Measurements from ENCODE around the gene FAM174C. TPM values are rescaled to one million over a fixed set of nuclear protein-coding genes. Genes with fewer than 3 reads are reported as not detected.
"Not testable (repeated sequence)": the region's sequence is repeated elsewhere in the genome, so short reads cannot be mapped to it uniquely, and the experiment has no call there.

Gene FAM174C
- total RNA-seq, 1 donor = 30.7 TPM

DNA sequence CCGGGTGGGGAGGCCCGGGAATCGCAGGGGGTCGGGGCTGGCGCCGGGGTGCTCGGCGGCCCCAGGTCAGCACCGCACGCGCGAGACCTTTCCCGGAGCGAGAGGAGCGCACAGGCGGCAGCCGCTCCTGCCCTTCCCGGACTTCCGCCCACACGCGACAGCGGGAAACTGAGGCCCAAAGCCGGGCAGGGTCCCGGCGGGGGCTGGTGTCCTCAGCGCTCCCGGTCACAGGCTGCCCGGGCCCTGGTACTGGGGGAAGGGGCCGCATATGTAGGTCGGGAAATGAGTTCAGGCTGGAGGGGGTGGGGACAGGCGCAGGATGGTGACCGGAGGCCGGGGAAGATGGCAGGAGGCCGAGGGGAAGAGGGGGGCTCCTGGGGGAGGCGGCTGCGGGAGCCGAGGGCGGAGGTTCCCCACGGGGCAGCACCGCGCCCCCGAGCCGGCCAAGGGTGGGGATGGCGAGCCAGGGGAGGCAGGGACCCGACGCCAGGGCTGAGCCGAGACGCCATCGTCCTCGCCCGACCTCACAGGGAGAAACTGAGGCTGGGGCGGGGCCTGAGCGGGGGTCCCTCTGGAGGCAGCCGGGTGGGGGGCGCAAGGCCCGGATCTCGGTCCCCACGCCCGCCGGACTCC, 38.2 kb upstream of the FAM174C start:
- no peak for DNase-seq (ENCODE audit: low read depth in 2 of 3, low spot score in 2 of 3)

DNA sequence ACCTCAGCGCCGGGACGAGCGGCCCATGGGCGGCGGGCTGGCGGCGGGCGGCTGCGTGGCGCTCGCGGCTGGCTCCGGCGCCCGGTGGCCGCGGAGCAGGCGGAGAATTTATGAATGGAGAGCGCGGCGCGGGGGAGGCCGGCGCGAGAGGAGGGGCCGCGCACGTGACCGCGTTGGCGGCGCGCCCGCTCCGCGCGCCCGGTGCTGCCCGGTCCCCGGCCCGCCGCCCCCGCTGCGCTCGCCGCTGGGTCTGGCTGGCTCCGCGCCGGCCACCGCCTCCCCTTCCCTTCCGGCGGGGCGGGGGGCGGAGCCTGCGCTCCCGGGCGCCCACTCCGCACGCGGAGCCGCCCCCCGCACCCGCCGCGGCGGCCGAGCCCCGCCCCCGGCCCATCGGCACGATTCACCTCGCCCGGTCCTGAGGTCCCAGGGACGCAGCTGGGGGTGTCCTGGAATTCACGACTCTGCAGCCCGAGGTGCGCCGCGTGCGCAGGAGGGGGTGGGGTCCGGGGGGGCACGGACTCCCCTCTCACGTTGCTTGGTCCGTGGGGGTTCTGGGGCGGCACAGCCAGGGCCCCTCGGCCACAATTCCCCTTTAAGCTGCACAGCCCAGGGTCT, 37.5 kb upstream of the FAM174C start, which contains the start of gene CBARP:
Gene CBARP, minus strand, starts transcription at position 252 of the 615 bp plus-strand sequence. CDS start 1,905 bp downstream, outside the sequence.
- DNase-seq (ENCODE audit: low read depth in 2 of 3, low spot score in 2 of 3) = no peak

DNA sequence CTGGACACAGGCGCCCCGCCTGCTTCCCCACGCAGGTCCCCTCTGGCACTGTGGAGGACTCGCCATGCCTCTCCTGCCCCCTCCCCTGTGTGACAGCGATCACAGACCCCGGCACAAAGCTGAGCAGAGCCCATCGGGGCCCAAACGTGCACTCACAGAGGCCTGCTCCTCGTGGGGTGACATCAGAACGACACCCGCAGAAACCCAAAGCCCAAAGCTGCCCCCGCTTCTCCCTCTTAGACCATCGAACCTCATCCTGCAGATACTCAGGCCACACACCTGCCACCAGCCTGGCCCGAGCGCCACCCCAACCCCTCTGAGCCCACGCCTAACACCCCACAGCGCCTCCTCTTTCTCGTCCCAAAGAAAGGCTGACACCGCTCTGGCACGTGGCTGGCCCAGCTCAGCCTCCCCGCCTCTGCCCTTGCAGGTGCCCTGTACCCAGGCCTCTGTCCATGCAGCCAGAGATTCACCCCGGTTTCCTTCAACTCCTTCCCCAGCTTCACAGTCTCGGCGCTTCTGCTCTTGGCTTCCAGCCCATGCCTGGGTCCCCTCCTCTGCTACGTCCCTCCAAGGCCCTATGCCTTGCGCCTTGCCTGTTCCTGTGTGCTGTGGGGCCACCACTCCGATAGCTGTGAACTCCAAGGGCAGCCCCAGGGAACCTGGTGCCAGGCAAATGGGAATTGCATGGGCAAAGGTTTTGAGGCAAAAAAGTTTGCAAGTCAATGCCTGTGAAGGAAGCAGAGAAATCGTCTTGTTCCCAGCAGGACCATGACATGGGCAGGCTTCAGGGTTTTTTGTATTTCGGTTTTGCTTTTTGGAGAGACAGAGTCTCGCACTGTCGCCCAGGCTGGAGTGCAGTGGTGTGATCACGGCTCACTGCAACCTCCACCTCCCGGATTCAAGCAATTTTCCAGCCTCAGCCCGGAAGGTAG, 36.7 kb upstream of the FAM174C start:
- DNase-seq (ENCODE audit: low read depth in 2 of 3, low spot score in 2 of 3) = no peak

DNA sequence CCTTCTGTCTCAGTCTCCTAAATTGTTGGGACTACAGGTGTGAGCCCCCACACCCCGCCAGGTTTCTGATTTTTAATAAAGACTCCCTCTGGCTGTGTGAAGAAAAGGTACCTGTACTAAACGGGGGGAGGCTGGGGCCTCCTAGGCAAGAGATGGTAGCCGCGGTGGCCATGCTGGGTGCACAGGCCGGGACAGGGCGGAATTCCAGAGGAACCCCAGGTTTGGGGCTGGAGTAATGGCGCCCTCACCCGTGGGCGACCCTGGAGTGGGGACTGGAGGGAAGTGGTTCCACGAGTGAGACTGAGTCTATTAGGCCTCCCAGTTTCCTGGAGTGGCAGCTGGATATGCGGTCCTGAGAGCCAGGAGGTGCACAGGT, 35.9 kb upstream of the FAM174C start:
- DNase-seq (ENCODE audit: low read depth in 2 of 3, low spot score in 2 of 3) = no peak

DNA sequence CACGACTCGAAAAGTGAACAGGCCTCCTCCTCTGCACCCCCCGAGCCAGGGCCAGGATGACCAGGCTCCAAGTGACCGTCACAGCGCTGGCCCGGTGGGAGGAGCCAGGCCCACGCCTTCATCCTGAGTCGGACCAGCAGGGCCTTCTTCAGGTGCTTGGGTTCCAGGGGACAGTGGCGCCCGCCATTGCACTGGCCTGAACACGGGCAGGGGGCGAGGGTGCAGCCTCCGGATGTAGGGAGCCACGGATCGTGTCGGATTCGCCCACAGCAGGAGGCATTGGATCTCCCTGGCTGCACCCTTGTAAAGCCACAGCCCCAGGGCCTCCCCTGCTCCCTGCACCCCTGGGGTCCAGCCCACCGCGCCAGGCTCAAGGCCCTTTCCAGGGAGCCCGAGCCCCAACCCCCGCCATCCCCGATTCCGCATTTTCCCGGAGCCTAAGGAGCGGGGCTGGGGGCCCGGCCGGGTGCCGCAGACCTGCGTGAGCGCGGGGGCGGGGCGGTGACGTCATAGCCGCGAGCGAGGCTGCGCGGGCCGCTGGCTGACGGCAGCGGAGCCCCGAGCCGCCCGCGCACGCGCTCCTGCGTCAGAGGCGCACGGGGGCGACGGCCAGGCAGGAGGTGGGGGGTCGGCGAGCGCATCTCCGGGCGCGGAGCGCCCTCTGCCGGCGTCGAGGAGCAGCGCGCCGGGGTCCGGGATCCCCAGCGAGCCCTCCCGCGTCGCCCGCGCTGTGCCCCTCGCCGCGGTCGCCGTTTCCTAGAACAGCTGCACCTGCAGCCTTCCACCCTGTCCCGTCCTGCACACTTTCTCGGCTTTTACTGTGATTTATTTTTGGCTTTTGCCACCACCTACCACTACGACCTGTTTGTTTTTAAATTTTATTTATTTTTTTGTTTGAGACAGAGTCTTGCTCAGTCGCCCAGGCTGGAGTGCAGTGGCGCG, 35.3 kb upstream of the FAM174C start:
- peak; percentile 92 to 93 (median 92) for DNase-seq (ENCODE audit: low read depth in 2 of 3, low spot score in 2 of 3)

DNA sequence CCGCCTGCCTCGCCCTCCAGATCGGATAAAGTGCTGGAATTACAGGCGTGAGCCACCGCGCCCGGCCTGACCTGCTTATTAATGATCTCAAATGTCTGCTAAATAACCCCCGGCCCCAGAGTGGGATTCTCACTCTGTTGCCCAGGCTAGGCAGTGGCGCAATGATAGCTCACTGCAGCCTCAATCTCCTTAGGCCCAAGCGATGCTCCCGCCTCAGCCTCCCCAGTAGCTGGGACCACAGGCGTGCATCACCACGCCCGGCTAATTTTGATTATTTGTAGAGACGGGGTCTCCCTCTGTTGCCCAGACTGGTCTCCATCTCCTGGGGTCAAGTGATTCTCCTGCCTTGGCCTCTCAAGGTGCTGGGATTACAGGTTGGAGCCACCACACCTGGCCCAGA, 34.4 kb upstream of the FAM174C start:
- DNase-seq (ENCODE audit: low read depth in 2 of 3, low spot score in 2 of 3) = no peak

DNA sequence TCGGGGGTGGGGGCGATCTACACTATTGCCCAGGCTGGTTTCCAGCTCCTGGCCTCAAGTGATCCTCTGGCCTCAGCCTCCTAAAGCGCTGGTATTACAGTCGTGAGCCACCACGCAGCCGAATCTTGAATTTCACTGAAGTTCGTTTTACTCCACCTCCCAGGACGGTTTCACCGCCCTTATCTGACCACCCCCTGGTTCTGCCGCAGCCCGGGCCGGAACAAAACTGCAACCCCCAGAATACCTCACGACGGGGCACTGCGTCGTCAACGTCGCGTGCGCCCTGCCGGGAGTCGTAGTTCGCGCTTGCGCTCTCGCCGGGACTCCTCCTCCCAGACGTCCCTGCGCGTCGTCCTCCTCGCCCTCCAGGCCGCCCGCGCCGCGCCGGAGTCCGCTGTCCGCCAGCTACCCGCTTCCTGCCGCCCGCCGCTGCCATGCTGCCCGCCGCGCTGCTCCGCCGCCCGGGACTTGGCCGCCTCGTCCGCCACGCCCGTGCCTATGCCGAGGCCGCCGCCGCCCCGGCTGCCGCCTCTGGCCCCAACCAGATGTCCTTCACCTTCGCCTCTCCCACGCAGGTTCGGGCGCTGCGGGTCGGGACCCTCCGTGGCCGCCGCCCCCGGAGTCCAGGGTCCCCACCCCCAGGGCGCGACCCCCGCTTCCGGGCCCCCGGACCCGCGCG, 33.8 kb upstream of the FAM174C start, which contains the start of gene ATP5F1D:
Gene ATP5F1D, plus strand, starts transcription at position 335 of the 679 bp plus-strand sequence. Its CDS starts 100 bp downstream, at position 435.
- DNase-seq (ENCODE audit: low read depth in 2 of 3, low spot score in 2 of 3) = peak; percentile 80 to 92 (median 92)

DNA sequence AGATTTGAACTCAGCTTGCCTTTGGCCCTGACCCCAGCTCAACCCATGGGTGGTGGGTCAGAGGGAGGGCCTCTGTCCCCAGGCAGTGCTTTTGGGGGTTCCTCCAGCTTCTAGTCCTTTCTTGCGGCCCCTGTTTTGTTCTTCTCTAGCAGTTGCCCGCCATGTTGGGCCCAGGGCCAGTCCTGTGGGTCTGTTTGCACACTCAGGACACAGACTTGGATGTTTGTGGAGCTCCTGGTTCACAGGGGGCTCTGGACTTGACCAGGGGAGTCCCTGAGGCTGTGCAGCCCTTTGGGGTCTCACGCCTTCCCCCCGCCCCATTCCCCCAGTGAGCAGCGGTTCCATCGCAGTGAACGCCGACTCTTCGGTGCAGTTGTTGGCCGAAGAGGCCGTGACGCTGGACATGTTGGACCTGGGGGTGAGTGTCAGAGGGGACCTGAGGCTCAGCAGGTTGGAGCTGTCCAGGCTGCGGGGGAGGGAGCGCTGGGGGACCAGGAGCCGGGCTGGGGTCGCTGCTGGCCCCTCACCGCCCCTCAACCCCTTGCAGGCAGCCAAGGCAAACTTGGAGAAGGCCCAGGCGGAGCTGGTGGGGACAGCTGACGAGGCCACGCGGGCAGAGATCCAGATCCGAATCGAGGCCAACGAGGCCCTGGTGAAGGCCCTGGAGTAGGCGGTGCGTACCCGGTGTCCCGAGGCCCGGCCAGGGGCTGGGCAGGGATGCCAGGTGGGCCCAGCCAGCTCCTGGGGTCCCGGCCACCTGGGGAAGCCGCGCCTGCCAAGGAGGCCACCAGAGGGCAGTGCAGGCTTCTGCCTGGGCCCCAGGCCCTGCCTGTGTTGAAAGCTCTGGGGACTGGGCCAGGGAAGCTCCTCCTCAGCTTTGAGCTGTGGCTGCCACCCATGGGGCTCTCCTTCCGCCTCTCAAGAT, 31.3 kb upstream of the FAM174C start:
- DNase-seq (ENCODE audit: low read depth in 2 of 3, low spot score in 2 of 3) = peak in 2 of 3 donors; percentile 84 to 89

DNA sequence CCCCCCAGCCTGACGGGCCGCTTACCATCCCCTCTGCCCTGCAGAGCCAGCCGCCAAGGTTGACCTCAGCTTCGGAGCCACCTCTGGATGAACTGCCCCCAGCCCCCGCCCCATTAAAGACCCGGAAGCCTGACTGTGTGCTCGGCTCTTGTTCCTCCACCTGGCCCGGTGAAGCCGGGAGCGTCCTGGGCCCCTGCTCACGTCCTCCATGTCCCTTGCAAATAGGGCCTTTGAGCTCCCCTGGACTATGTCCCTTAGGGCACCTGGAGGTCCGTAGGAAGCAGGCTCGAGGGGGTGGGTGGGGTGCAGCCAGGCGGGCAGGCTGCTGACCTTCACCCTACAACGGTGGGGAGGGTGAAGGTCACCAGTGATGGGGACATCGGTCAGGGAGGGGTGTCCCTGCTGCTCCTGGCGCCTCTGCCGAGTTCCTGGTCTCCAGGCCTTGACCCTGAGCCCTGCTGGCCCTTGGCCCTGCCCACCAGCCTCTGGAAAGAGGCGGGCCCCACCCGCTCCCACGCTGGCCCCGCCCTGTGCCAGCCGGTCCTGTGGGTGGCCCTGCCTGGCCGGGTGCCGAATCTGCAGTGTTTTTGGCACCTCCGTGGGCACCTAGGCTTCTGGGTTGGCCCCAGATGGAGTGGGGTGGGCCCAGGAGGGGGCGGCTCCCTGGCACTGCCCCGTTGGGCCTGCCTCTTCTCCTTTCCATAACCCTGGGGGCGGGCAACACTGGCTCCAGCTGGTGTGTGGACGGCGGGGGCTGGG, 30.5 kb upstream of the FAM174C start:
- DNase-seq (ENCODE audit: low read depth in 2 of 3, low spot score in 2 of 3) = peak in 1 of 3 donors; percentile 30

DNA sequence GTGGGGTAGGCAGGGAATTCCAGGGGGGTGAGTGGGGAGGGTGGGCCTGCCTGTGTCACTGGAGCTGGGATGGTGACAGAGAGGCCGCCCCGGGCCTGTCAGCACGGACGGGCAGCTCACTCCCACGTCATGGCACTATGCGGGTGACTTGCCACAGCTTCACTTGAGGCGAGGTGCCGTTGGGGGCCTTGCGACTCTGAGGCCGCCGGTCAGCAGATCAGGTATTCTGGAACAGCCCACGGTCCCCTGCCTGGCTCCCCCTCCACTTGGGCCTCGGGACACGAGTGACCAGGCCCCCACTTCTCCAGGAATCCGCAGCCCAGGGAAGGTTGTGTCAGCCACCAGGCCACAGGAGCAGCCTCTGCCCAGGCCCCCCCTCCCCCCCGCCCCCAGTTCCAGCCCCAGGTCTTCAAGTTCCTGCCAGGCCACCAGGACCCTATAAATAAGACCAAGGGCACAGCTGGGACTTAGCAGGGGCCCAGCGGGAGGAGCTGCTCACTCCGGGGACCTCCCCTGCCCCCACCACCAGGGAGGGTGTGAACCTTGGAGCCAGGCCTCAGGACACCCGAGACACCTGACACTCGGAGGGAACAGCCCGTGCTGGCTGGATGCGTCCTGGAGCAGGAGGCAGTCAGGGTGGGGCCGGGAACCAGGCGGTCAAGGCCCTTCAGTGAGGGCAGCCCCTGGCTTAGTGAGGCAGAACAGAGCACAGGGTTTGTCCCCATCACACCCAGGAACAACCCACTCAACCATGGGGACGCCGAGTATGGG, 29.7 kb upstream of the FAM174C start:
- DNase-seq (ENCODE audit: low read depth in 2 of 3, low spot score in 2 of 3) = no peak

DNA sequence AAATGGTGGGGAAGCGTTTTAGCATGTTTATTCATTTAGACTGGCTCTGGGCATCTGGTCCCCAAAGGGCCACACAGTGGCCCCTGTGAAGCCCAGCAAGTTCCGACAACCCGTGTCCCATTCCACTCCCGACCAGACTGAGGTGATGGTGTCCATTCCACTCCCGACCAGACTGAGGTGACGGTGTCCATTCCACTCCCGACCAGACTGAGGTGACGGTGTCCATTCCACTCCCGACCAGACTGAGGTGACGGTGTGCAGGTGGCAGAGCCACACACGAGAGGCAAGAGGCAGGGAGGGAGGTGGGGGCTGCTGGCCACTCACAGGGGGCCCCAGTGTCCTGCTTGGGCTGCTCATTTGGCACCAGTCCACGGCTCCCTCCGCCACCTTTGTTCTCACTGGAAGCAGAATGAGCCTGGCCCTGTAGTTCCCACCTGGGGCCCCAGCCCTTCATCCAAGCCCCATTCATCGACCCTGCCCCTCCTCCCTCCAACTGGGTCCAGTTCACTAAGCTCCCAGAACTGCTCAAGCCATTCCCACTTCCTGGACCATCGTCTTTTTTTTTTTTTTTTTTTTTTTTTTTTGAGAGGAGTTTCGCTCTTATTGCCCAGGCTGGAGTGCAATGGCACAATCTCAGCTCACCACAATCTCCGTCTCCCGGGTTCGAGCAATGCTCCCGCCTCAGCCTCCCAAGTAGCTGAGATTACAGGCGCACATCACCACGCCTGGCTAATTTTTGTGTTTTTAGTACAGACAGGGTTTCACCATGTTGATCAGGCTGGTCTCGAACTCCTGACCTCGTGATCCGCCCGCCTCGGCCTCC, 28.9 kb upstream of the FAM174C start:
- not testable (repeated sequence) for DNase-seq (ENCODE audit: low read depth in 2 of 3, low spot score in 2 of 3)

DNA sequence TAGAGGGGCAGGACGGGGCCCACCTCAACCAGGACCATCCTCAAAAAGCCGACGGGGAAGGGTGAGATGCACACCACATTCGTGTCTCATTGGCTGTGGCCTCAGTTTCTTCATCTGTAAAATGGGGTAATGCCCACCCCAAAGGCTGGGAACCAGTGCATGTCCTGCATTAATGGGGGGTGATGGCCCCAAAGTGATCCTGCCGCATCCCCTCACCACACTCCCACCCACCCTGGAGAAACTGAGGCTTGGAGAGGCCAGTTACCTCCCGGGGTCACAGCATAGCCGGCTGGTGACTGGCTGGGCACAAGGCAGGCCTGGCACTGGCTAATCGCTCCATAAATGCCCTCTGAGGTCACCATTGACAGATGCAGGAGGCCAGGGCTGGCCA, 27.6 kb upstream of the FAM174C start:
- DNase-seq (ENCODE audit: low read depth in 2 of 3, low spot score in 2 of 3) = no peak

DNA sequence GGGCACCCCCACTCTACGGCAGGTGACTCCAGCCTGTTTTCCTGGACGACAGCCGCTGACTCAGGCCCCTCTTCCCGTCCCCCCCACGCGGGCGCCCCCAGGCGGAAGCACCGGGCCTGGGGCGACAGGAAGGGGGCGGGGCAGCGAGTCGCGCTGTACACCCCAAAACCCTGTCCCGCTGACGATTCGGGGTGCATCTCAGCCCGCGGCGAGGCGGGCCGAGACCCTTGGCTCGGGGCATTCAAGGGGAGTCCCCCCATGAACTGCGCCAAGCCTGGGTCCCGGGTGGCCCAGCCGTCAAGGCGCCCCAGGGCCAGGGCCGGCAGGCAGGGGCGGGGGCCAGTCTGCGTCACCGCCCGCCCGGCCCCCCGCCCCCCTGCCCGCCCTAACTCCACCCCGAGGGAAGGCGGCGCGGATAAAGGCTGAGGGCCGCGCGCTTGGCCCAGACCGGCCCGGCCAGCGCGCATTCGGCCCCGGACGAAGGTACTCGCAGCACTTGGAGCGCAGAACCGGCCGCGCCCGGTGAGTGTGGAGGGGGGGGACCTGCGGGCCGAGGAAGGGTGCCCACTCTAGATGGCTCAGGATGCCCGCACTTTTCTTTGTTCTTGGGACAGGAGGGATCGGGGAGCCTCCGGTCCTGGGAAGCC, 27.1 kb upstream of the FAM174C start, which contains the start of gene MIDN:
Gene MIDN, plus strand, starts transcription at position 445 of the 647 bp plus-strand sequence. CDS start 1,714 bp downstream, outside the sequence.
- peak in 2 of 3 donors; percentile 82 to 90 for DNase-seq (ENCODE audit: low read depth in 2 of 3, low spot score in 2 of 3)

DNA sequence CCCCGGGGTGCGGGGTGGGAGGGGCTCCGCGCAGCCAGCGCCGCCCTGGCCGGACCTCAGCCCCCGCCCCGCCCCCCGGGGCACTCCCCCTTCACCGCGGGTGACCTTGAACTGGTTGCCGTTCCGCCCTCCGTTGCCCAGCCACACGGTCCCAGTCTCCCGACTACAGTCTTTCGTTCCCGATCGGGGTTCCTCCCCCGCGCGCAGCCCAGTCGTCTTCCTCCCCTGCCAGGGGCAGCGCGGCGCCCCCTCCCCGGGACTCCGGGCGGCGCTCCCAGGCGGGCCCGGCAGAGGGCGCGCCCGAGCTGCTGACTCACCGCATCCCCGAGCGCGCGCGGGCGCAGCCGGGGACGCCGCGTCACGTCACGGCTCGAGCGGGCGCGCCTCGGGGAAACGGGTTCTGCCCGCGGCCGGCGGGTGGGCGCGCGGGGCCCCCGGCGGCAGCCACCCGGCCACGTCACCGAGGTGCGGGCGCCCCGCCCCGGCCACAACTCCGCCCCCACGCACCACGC, 26.5 kb upstream of the FAM174C start:
- DNase-seq (ENCODE audit: low read depth in 2 of 3, low spot score in 2 of 3) = peak; percentile 81 to 87 (median 81)

DNA sequence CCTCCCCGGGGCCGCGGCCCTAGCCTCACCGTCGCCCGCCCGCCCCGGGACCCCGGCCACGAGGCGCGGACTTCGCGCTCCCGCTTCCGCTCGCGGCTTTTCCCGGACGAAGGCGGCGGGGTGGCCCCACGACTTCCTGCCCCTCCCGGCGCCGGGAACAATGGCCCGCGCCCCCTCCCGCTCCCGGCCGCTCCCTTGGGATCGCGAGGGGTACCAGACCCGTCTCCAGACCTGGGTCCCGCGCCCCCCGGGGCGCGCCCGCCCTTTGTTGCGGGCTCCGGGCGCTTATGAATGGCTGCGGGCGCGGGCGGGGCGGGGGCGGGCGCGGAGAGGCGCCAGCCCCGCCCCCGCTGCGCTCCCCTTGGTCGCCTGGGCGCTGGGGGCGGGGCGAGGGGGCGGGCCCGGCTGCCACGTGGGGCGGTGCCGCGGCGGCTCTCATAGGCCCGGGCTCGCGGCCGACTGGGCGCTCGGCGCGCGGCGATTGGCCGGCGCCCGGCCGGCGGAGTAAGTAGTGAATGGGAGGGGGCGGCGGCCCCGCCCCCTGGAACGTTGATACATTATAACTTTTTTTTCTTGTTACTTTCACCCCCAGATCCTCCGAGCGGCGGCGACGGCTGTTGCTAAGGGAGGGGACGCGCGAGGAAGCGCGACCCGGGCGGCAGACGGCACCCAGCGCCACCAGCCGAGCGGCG, 25.9 kb upstream of the FAM174C start:
- peak; percentile 93 to 96 (median 95) for DNase-seq (ENCODE audit: low read depth in 2 of 3, low spot score in 2 of 3)

Data from hematopoietic multipotent progenitor cell (in vitro differentiated cells).